Nephron (organoid): ENCODE data around the gene COQ8A.

Experiments used
- H3K27ac Mint-ChIP-seq, 3 experiments: 2 replicates each; pipeline ENCODE4 v1.8.0; 2020; ENCODE audit warnings: mixed read lengths in 3 of 3, mild to moderate bottlenecking in 2 of 3, moderate library complexity in 1 of 3
- H3K27me3 Mint-ChIP-seq: 2 replicates; pipeline ENCODE4 v1.8.0; 2021; ENCODE audit warnings: low read depth, mild to moderate bottlenecking, moderate library complexity, mixed read lengths
- H3K36me3 Mint-ChIP-seq: 2 replicates; pipeline ENCODE4 v1.8.0; 2020; ENCODE audit warnings: low read depth, mixed read lengths
- H3K4me1 Mint-ChIP-seq: 2 replicates; pipeline ENCODE4 v1.8.0; 2020; ENCODE audit warnings: mixed read lengths
- H3K4me3 Mint-ChIP-seq, 3 experiments: 2 replicates each; pipeline ENCODE4 v1.8.0; 2020; ENCODE audit warnings: mild to moderate bottlenecking in 3 of 3, mixed read lengths in 3 of 3, moderate library complexity in 2 of 3
- H3K9me3 Mint-ChIP-seq: 2 replicates; pipeline ENCODE4 v1.8.0; 2020; ENCODE audit warnings: mixed read lengths
- TF ChIP-seq, protein P1 (sequence below), 3 experiments: fragments of 200-600 bp; sonication (generic); IDR thresholded peaks; one replicate each; pipeline ENCODE4 v1.5.0; 2021; ENCODE audit warnings: antibody characterized with exemption in 3 of 3; ENCODE audit not compliant: unreplicated experiment in 3 of 3

Gene COQ8A

DNA sequence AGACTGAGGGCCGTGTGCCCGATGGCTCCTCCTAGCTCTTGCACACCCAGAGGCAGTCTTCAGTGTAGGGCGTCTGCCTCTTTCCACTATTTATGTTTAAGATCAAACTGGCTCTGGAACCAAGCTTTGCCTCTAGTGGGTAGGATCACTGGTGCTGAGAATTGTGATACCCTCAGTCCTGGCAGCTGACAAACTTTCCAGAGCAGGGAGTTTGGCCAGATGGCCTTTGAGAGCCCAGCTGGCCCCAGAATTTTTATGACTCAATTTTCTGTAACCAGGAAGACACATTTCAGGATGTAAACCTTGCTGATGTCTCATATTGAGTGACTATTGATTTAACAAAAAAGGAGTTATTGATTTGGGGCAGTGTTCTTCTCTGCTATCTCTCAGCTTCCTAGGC, 6.7 kb downstream of the COQ8A start:
- no peak overlapping the region for H3K4me3 Mint-ChIP-seq
- TF ChIP-seq, protein P1, sequence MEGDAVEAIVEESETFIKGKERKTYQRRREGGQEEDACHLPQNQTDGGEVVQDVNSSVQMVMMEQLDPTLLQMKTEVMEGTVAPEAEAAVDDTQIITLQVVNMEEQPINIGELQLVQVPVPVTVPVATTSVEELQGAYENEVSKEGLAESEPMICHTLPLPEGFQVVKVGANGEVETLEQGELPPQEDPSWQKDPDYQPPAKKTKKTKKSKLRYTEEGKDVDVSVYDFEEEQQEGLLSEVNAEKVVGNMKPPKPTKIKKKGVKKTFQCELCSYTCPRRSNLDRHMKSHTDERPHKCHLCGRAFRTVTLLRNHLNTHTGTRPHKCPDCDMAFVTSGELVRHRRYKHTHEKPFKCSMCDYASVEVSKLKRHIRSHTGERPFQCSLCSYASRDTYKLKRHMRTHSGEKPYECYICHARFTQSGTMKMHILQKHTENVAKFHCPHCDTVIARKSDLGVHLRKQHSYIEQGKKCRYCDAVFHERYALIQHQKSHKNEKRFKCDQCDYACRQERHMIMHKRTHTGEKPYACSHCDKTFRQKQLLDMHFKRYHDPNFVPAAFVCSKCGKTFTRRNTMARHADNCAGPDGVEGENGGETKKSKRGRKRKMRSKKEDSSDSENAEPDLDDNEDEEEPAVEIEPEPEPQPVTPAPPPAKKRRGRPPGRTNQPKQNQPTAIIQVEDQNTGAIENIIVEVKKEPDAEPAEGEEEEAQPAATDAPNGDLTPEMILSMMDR (IDR thresholded peaks at IDR 0.05; ENCODE audit: unreplicated experiment in 3 of 3), result no peak
- H3K27ac Mint-ChIP-seq, result no peak overlapping the region
- H3K27me3 Mint-ChIP-seq, result peaks cover 10% of the 10 kb centered on the region
- no peaks in the 10 kb centered on the region for H3K9me3 Mint-ChIP-seq
- peaks cover 49% of the 10 kb centered on the region for H3K4me1 Mint-ChIP-seq
- no peaks in the 10 kb centered on the region for H3K36me3 Mint-ChIP-seq

DNA sequence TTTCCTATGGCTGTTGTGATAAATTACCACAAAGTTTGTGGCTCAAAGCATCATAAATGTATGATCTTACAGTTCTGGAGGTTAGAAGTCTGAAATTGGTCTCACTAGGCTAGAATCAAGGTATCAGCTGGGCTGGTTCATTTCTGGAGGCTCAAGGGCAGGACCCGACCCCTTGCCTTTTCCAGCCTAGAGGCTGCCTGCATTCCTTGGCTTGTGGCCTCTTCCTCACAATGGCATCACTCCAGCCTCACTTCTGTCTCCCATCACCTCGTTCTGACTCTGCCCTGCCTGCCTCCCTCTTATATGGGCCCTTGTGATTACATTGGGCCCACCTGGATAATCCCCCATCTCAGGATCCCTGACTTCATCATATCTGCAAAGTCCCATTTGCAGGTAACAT, 8.0 kb downstream of the COQ8A start:
- H3K4me1 Mint-ChIP-seq, result peaks cover 37% of the 10 kb centered on the region
- H3K36me3 Mint-ChIP-seq, result no peaks in the 10 kb centered on the region

DNA sequence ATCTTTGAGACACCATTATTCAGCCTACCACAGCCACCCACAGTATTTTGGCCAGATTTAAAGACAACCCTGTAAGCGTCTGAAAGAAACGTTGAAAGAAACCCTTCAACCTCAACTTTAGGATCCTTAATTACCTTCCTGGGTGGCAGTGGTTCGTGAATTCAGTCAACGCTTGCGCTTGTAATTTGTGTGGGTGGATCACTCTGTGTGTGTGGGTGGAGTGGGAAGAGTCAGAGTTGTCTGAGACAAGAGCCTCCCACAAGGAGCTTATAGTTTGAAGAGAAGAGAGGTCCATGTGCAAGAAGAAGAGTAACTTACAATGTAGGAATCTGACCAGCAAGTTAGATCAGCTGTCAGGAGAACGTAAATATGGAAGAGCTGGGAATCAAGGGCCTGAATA, 8.4 kb downstream of the COQ8A start:
- Mint-ChIP-seq H3K4me1 (peaks cover 32% of the 10 kb centered on the region), H3K27me3 (peaks cover 7% of the 10 kb centered on the region), H3K4me3 (no peak overlapping the region), H3K9me3 (peaks cover 2% of the 10 kb centered on the region), H3K36me3 (peaks cover 4% of the 10 kb centered on the region), H3K27ac (no peak overlapping the region)
- TF ChIP-seq, protein P1 (IDR thresholded peaks at IDR 0.05; ENCODE audit: unreplicated experiment in 3 of 3), result no peak

More for the DNA sequence above, 8.0 kb downstream of the COQ8A start:
- H3K27me3 Mint-ChIP-seq, result peaks cover 7% of the 10 kb centered on the region
- no peak overlapping the region for H3K4me3 Mint-ChIP-seq
- H3K9me3 Mint-ChIP-seq, result no peaks in the 10 kb centered on the region
- H3K27ac Mint-ChIP-seq, result no peak overlapping the region
- TF ChIP-seq, protein P1 (IDR thresholded peaks at IDR 0.05; ENCODE audit: unreplicated experiment in 3 of 3), result no peak

DNA sequence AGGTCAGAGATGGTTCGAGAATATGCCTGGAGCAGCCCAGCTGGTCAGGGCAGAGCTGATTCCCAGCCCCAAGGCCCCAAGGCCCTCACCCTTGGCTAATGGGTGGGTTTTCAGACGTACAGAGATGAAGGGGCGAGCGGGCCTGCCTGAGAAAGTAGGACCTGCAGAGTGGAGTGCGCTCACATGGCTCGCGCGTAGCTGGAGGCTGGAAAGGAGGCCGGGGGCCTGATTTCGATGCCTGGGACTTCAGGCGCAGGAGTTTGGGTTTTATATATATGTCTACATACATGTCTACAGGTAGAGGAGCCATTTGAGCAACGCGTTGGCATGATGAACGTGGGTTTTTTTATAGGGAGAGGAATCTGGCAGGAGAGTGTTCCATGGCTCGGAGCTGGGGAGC, 8.9 kb downstream of the COQ8A start:
- H3K9me3 Mint-ChIP-seq, result peaks cover 2% of the 10 kb centered on the region
- H3K4me3 Mint-ChIP-seq, result no peak overlapping the region
- H3K27ac Mint-ChIP-seq, result no peak overlapping the region
- H3K27me3 Mint-ChIP-seq, result peaks cover 7% of the 10 kb centered on the region
- TF ChIP-seq, protein P1 (IDR thresholded peaks at IDR 0.05; ENCODE audit: unreplicated experiment in 3 of 3), result no peak
- peaks cover 5% of the 10 kb centered on the region for H3K36me3 Mint-ChIP-seq
- peaks cover 27% of the 10 kb centered on the region for H3K4me1 Mint-ChIP-seq

DNA sequence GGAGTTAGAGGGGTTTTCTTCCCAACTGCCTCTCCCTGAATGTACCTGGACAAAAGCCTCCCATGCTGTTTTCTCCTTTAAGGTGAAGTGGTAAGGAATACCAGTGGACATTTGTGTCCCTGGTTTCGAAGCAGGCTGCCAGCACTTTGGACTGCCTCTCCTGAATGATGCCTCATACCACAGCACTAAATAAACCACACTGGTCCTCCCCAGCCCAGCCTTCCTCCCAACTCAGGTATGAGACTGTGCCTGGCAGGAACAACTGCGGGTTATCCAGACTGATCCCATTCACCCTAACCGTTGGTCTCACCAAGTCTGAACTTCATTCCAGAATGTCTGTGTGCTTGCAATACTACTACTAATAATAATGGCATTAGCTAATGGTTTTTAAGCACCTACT, 9.3 kb downstream of the COQ8A start:
- H3K27ac Mint-ChIP-seq, result no peak overlapping the region
- H3K27me3 Mint-ChIP-seq, result peaks cover 7% of the 10 kb centered on the region
- peaks cover 2% of the 10 kb centered on the region for H3K9me3 Mint-ChIP-seq

DNA sequence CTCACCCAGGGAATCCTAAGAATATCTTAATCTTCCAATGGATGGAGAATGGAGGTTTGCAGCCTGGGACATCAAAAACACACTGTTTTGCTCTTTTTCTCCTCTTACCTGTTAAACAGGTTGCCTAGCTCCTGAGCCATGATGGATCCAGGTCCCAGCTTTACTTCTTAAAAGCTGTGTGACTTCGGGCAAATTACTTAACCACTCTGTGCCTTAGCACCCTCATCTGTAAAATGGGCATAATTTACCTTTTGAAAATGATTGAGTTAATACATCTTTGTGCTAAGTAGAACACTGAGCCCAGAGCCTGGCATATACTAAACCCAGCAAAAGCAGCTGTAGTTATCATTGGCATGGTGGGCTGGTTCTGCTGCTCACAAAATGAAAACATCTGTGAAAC, 10.2 kb downstream of the COQ8A start:
- peaks cover 3% of the 10 kb centered on the region for H3K27me3 Mint-ChIP-seq
- H3K27ac Mint-ChIP-seq, result no peak overlapping the region
- no peak overlapping the region for H3K4me3 Mint-ChIP-seq
- H3K9me3 Mint-ChIP-seq, result peaks cover 8% of the 10 kb centered on the region
- H3K36me3 Mint-ChIP-seq, result peaks cover 13% of the 10 kb centered on the region
- H3K4me1 Mint-ChIP-seq, result peaks cover 15% of the 10 kb centered on the region
- TF ChIP-seq, protein P1 (IDR thresholded peaks at IDR 0.05; ENCODE audit: unreplicated experiment in 3 of 3), result no peak

More for the DNA sequence above, 9.3 kb downstream of the COQ8A start:
- Mint-ChIP-seq H3K4me3 (no peak overlapping the region), H3K36me3 (peaks cover 8% of the 10 kb centered on the region), H3K4me1 (peaks cover 23% of the 10 kb centered on the region)
- TF ChIP-seq, protein P1 (IDR thresholded peaks at IDR 0.05; ENCODE audit: unreplicated experiment in 3 of 3), result no peak
